NCI-H82 treated with DMSO at 0.1 percent for 48 hours (cell line): ENCODE measurements around the gene GPC3.
"Not testable (repeated sequence)": the region's sequence is repeated elsewhere in the genome, so short reads cannot be mapped to it uniquely, and the experiment has no call there.

ENCODE experiments used
- DNase-seq: peaks from one replicate; lab custom pipeline; 2025; ENCODE audit not compliant: unreplicated experiment; lab: John Stamatoyannopoulos, UW

Gene GPC3

DNA sequence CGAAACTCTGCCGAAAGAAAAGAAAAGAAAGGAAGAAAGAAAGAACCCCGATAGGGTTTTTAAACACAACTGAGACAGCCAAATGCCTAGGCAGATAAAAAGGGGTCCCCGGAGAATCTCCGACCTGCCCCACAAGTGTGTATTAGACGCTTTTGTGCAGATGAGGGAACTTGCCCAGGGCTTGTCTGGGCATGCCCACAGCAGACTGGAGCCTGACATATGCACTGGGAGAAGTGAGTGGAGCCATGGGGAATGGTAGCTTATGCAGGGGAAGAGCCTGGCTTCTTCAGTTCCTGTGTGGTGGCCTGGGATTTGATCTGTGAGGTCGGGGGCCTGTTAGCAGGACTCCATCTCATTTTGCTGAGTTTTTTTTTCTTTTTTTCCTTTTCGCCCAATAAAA, 199.0 kb downstream of the GPC3 start:
- DNase-seq: no peak

DNA sequence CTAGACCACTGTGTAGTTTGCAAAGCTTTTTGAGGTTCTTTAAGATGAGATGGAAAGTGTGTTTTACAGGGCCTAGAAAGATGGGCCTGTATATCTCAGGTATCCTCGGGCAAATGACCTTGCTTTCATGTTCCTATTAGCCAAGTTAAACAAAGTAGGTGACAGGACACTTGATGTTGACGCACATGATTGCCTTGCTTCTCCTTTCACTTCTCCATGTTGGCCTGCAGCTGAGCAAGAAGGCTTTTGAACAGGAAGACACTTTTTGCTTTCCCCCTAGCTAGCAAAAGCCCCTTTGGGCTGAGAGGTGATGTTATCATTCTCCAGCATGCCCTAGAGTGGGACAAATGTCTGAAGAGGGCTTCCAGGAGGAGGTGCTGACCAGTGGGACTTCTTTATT, 202.1 kb downstream of the GPC3 start:
- DNase-seq: no peak

DNA sequence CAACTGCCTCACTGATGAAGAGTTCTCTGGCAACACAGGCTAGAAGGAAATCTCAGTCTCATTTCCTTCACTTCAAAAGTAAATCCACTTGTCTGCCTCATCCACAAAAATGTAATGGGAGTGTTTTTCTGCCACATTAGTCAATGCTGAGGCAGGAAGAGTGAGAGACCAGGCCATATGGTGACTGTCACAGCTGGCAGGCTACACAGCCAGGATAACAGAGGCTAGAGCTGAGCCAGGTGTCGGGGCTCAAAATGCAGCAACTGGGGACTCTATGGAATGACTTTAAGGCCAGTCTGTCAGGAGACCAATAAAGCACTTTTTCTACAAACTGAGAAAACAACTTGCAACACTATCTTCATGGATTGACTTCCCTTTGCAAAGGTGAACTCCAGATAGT, 204.2 kb downstream of the GPC3 start:
- DNase-seq: no peak

DNA sequence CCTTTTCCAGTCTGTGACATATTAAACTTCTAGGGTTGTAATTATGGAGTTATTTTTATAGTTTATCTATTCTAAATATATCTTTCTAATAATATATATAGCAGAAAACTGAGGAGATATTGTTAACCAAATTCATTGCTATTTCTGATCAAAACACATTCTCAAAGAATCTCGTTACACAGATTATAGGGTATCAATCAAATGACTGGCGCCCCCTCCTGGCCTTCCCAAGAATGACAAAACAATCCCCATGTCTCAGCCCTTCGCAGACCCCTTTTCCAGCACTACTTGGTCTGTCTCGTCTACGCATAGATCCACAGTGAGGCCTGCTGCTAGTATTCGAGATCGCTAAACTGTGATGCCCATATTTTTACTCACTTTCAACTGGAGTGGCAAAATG, 209.3 kb downstream of the GPC3 start:
- DNase-seq: no peak

DNA sequence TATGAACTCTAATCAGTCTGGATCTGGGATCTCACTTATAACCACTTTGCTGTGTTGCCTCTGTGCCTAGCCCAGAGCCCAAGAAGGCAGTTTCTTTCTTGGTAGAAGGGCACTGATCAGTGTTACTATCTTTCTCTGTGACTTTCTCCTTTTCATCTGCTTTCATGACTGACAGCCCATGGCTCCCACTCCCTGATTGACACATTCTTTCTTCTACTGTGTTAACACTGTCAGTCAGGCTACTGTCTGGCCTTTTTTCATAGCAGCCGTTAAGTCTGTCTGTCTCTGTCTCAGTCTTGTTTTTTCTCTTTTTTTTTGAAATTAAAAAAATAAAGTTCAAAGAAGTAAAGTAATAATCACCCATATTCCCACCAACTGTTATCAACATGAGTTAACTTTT, 210.6 kb downstream of the GPC3 start:
- no peak for DNase-seq

DNA sequence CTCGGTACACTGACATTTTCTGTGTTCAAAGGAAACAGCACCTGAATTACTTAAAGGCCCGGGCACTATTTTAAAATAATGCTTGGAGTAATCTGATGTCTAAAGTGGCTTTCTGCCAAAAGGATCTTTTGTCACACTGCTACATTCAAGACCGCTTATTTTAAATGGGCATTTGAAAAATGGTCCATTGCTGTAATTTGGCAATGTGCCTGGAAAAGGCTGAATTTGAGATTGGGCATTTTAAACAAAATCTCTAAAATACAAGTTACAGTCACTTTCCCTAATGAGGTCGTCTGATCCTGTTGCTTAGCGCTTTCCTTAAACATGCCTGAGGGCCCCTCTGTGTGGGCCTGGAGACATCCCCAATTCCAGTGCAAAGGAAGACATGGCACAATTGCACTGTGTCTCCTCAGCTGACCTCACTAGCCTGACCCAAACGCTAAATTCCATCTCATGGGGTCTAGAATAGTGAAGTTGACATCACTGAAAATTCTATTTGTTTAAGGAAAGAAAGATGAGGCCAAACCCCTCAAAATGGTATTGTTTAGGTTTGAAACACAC, 214.2 kb downstream of the GPC3 start:
- DNase-seq: no peak

DNA sequence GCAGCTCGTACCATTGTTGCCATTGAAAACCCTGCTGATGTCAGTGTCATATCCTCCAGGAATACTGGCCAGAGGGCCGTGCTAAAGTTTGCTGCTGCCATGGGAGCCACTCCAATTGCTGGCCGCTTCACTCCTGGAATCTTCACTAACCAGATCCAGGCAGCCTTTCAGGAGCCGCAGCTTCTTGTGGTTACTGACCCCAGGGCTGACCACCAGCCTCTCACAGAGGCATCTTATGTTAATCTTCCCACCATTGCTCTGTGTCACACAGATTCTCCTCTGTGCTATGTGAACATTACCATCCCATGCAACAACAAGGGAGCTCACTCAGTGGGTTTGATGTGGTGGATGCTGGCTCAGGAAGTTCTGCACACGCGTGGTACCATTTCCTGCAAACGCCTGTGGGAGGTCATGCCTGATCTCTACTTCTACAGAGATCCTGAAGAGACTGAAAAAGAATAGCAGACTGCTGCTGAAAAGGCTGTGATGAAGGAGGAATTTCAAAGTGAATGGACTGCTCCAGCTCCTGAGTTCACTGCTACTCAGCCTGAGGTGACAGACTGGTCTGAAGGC, 222.3 kb downstream of the GPC3 start:
- DNase-seq: not testable (repeated sequence)

DNA sequence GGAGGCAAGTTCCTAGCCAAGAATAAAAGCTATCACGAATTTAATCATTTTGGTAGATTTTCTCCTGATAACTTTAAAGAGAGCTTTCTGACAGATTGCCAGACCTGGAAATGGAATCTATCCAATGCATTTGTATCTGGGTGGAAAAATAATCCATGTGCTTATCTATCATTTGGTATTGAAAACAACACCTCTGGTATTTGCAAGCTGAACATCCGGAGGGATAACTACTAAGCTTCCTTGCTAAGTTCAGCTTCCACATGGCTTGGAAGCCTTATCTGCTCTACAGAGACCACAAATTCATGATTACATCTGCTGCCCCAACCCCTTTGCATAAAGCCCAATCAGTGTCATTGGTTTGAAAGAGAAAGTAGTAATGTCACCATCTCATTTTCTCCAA, 230.7 kb downstream of the GPC3 start:
- no peak for DNase-seq

DNA sequence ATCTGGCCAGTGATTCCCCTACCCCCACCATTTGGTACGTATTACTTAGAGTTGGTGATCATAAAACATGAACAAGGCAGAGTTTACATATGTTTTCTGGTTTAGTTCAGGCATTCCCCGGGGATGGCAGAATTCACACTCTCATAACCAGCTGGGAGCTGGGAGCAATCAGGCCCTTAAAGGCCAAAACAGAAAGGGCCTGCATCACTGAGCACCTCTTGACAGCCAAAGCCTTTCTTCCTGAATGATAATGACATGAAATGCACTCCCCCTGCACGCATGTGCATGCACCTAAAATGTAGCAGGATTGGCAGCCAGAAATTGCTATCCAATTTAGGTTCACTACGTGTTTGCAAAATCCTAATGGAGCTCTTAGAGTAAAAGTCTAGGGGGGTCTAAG, 235.4 kb downstream of the GPC3 start:
- no peak for DNase-seq

DNA sequence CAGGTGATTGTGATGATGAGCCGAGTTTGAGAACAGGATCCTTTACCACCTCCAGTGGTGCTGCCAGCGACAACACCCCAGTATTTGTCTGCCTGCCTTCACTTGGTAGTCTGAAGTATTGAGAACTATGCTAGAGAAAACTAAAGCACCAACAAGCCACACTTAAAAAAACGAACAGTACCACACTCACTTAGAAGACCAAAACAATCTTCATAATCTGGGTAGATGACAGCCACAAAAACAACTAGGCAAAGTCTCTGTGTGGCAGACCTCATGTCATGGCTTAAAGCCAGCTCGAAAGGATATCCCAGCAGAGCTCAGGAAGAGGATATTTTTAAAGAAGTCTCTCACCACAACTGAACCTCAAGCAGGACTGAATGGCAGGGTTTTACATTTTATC, 236.0 kb downstream of the GPC3 start:
- DNase-seq: no peak

DNA sequence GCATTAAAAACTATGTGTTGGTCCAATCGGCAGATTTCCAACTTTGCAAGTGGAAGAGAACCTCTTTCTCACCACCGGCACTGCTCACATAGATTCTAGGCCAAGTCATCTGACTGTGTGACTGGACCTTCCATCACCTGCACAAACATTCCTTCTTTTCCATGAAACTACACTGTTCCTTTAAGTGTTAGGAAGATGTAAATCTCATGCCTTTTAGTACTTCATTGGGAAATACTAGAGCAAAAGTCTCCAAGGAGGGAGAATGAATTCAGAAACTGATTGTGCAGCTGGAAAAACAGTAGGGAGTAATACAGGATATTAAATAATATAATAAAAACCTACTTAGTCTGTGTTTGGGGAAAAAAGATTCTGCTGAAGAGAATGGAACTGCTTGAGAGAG, 238.2 kb downstream of the GPC3 start:
- no peak for DNase-seq

DNA sequence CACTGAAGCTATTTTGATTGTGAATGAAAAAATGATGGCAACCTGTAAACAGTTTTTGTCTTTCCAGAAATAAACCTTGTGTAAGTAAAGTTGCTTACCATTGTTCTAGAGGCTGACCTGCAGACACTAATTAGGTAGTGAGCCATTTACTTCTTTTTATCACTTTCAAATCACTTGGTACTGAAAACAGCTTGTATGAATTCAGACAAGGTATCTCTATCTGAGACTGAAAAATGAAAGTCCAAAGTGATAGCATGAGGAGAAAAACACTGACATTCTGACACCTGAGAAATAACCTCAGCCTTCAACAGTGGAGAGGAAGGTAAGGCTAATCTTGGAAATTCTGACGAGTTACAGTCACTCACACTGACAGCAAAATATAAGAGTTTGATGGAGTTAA, 238.8 kb downstream of the GPC3 start:
- DNase-seq: no peak

DNA sequence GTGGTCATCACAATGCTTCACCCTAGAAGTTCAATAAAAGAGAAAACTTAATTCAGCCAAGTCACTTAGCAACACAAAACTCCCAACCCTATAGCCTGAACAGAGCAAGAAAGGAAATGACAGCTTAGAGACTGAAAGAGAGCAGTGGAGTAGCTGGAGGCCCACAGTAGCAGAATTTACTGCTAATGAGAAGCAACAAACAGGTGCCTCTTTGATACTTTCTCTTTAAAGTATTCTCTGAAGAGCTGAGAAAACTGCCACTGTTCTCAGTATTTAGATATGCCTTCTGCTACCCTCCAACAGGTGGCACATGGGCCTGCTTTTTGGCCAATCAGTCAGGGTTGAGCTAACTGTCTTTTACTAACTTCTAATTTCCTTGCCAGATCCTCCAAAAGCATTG, 240.0 kb downstream of the GPC3 start:
- no peak for DNase-seq

DNA sequence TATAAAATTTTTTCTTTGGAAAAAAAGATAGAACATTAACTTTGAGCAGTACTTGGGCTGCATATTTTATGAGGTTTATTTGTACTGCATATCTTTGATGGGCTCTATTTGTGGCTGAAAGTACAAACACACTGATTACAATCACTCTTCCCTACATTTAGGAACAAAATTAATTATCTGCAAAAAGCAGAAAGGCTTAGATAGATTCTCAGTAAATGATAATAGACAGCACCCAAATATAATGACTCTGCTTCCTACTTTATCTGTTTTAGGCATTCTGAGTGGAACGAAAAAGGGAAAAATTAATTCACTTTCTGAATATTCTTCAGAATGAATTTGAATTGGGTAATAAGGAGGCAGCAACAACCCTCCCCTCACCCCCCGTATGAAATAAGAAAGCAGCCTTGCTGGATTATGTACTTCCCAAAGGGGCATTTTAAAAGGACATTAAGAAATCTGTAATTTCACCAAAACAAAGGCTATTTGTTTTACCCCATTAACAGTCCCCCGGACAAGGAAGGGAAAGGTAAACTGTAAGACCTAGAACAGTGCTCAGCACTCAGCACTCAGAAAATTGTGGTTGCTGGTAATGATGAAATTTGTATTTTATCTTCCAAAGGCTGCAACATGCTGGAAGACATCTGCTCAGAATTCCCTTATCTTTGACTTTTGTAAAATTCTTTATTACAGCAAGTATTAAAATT, 242.6 kb downstream of the GPC3 start:
- DNase-seq: no peak

DNA sequence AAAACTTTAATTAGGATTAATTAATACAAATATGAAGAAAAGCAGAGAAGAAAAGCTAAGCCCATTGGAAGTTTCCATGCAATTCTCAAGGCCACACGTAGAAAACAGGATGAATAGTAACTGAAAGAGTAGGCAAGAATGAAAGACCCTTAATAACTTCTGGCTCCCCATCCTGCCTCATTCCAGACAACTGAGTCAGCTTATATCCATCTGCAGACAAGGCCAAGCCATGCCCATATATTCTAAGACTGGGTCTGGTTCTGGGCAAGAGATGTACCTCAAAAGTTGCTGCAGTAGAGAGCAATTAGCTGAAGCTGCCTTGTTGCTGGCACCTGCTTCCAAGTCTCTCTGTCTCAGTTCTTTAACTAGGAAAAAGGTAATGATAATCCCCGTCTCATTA, 244.1 kb downstream of the GPC3 start:
- DNase-seq: no peak

DNA sequence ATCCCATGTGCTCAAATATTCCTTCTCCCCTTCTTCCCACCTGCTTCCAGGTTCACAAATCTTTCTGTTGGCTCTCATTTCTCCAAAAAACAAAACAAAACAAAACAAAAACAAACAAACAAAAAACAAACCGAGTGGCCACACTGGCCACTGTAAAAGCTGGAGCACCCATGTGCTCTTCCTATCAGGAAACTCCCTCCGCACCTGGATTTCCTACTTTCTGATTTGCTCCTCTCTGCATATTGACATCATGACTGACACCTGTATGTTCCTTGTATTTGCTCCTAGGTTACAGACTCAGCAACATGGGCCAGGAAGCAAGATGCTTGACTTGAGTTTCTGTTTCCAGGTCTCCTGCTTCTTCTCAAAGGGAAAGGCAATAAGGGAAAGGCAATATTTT, 258.8 kb downstream of the GPC3 start:
- no peak for DNase-seq

DNA sequence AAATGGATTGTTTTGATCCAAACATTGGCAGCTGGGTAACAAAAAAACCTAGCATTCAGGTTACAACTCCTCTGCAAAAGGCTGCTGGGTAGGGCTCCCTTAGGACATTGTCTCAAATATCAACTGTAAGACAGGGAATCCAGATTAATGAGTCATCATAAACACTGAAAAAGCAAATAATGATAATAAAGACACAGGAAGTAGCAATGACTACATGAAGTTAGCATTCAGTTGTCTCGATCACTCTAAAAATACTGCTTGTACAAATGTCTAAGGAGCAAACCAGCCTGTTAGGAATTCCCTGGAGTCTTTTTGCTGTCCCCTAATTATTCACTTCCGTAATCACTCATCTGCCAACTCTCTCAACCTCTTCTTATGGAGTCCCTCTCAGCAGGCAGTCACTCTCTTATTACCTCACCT, 259.2 kb downstream of the GPC3 start:
- no peak for DNase-seq

DNA sequence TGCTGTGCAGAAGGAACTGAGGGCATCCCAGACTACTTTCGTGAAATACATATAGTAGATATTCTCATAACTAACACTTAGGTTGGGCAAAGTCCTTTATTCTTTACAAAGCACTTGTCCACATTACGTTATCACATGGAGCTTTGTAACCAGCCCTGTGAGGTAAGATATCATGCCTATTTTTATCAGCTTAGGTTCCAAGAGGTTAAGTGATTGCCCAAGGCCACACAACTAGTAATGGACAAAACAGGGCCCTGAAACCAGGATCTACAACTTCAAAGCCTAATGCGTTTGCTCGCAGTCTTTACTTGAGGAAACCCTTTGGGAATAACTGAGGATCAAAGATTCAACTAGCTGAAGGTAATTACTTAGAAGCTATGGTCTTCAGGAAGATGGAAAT, 261.5 kb downstream of the GPC3 start:
- no peak for DNase-seq

DNA sequence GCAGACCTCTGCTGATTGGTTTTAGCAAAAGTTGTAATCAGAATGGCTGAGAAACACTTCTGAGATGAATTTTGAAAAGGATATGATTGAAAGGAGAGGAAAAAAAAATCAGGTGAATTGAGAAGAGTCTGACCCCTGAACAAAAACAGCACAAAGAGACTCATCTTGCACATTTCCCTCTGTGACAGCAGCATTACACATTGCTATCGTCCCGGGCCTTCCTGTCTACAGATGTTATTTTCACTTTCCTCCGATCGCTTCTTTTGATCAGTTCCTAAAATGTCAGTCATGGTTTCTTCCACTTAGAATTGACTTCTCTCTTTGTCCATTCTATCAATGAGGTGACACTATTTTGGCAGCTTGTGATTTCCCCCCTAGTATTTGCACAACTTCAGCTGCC, 262.6 kb downstream of the GPC3 start:
- no peak for DNase-seq

DNA sequence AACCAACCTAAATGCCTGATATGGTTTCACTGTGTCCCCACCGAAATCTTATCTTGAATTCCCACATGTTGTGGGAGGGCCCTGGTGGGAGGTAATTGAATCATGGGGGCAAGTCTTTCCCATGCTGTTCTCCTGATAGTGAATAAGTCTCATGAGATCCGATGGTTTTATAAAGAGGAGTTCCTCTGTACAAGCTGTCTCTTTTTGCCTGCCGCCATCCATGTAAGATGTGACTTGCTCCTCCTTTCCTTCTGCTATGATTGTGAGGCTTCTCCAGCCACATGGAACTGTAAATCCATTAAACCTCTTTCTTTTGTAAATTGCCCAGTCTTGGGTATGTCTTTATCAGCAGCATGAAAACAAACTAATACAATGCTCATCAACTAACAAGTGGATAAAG, 265.1 kb downstream of the GPC3 start:
- DNase-seq: not testable (repeated sequence)

DNA sequence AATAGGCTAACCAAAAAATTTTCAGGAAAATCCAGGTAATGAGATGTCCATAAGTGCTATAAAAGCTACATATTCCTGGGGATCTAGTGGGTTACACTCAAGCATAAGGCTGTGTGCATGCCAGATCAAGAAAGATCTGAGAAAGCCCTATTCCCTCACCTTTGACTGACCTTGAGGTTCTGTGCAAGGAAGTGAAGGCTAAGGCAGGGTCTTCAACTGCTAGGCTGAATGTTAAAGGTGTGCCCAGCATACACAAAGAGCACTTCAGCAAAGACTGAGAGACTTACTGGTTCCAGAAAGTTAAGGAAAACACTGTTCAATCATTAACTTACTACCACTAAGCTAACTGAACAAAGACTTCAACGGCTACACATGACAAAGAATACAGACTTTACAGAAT, 269.7 kb downstream of the GPC3 start:
- no peak for DNase-seq

DNA sequence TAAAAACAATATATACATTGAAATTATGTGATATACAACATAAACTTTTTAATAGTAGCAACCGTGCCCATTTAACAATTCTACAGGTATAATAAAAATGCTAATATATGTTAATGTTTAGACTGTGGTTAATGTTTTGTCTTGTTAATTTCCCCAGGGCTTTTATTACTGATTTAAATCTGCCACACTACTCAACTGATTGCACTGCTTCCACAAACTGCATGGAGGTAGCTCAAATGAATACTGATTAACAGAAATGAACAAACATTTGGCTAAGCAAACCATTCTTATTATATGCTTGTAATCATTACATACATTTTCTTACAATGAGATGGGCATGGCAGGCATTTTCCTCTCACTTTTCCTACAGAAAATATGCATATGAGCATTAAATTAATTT, 275.9 kb downstream of the GPC3 start:
- no peak for DNase-seq

DNA sequence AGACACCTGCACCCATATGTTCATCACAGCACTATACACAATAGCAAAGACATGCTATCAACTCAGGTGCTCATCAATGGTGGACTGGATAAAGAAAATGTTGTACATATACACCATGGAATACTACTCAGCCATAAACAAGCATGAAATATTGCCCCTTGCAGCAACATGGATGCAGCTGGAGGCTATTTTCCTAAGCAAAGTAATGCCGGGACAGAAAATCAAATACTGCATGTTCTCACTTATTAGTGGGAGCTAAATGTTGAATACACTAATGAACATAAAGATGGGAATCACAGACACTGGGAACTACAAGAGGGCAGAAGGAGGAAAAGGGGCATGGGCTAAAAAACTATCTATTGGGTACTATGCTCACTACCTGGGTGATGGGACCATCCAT, 278.5 kb downstream of the GPC3 start:
- DNase-seq: no peak
